Endothelial cell of umbilical vein (primary cell): ENCODE results near the gene FAM180A. TPM values are rescaled to one million over a fixed set of nuclear protein-coding genes. Genes with fewer than 3 reads are reported as not detected.

ENCODE experiments used
- BruUV-seq: library from RNA; stranded (reverse); fragments of 400-500 nt; replicated peaks from 2 replicates; lab custom pipeline; 2021; lab: Mats Ljungman, UMichigan
- CTCF ChIA-PET: fragments of 300-600, 350-600 bp; sonication (Branson Sonifier 250); formaldehyde crosslinking; loops from one replicate; lab custom pipeline; 2021; ENCODE audit warnings: antibody characterized with exemption, inconsistent platforms; lab: Charles Lee
- POLR2A ChIA-PET: fragments of 300-600, 350-600 bp; sonication (Branson Sonifier 250); formaldehyde crosslinking; loops from one replicate; lab custom pipeline; 2021; ENCODE audit warnings: antibody characterized with exemption, inconsistent platforms; lab: Charles Lee
- DNase-seq: peaks from one replicate; pipeline ENCODE4 v3.0.0-alpha.2; 2011; ENCODE audit warnings: low read depth, low spot score
- FAIRE-seq: peaks from 2 replicates; lab custom pipeline; 2011; peaks lifted over from hg19 to GRCh38; lab: Jason Lieb, UNC
- H2AFZ ChIP-seq: 2 replicates; pipeline ENCODE4 v1.6.0; 2012; ENCODE audit warnings: low read depth, low read length, control low read depth, inconsistent platforms
- H3K27ac ChIP-seq: 2 replicates; pipeline ENCODE4 v1.5.1; 2011; ENCODE audit warnings: low read depth, mild to moderate bottlenecking, control low read depth, low read length, moderate library complexity; ENCODE audit not compliant: insufficient read depth
- H3K27me3 ChIP-seq, 2 experiments: 2 replicates each; pipeline versions ENCODE4 v1.6.0 to v1.6.1; 2011; ENCODE audit warnings: low read length in 2 of 2, mixed read lengths in 1 of 2; ENCODE audit not compliant: control insufficient read depth in 2 of 2, insufficient read depth in 2 of 2
- H3K36me3 ChIP-seq, 2 experiments: 2 replicates in 1 of 2; 3 replicates in 1 of 2; pipeline ENCODE4 v1.5.1; 2011; ENCODE audit warnings: low read length in 2 of 2, mild to moderate bottlenecking in 1 of 2, moderate library complexity in 1 of 2; ENCODE audit not compliant: control insufficient read depth in 2 of 2, insufficient read depth in 2 of 2; ENCODE audit errors: extremely low read depth in 1 of 2
- H3K4me1 ChIP-seq: 3 replicates; pipeline ENCODE4 v1.5.1; 2011; ENCODE audit warnings: mild to moderate bottlenecking, low read length; ENCODE audit not compliant: control insufficient read depth, insufficient read depth; ENCODE audit errors: extremely low read depth
- H3K4me2 ChIP-seq: 2 replicates; pipeline ENCODE4 v1.6.1; 2011; ENCODE audit warnings: low read length, control low read depth, mixed read lengths; ENCODE audit not compliant: insufficient read depth
- H3K4me3 ChIP-seq, 3 experiments: fragments of 200-600 bp in 1 of 3; sonication (generic), shearing (Covaris generic) in 1 of 3; replicated peaks in 1 of 3; 2 replicates each; pipeline ENCODE4 v1.5.1; 2011 to 2016; ENCODE audit warnings: control low read depth in 3 of 3, low read length in 3 of 3, mild to moderate bottlenecking in 2 of 3, inconsistent platforms in 1 of 3, low read depth in 1 of 3, moderate library complexity in 1 of 3; ENCODE audit not compliant: insufficient read depth in 1 of 3
- H3K79me2 ChIP-seq: 2 replicates; pipeline ENCODE4 v1.6.0; 2012; ENCODE audit warnings: low read length, inconsistent platforms; ENCODE audit not compliant: control insufficient read depth, insufficient read depth
- H3K9ac ChIP-seq: replicated peaks from 2 replicates; pipeline ENCODE3; 2011; ENCODE audit warnings: low read length, control low read depth; ENCODE audit not compliant: insufficient read depth; ENCODE audit errors: extremely low read depth
- H3K9me1 ChIP-seq: replicated peaks from 3 replicates; pipeline ENCODE4 v1.6.0; 2011; ENCODE audit warnings: mild to moderate bottlenecking, low read length; ENCODE audit not compliant: control insufficient read depth, insufficient read depth; ENCODE audit errors: extremely low read depth
- H3K9me3 ChIP-seq: replicated peaks from 2 replicates; pipeline ENCODE4 v1.5.1; 2012; ENCODE audit warnings: low read length, inconsistent platforms; ENCODE audit not compliant: control insufficient read depth, insufficient read depth
- H4K20me1 ChIP-seq: replicated peaks from 2 replicates; pipeline ENCODE3; 2011; ENCODE audit warnings: mild to moderate bottlenecking, low read length; ENCODE audit not compliant: control insufficient read depth, insufficient read depth; ENCODE audit errors: extremely low read depth
- CTCF ChIP-seq, 2 donors: IDR thresholded peaks; 1 replicate in 1 of 2; 2 replicates in 1 of 2; pipeline ENCODE4 v1.5.1; 2011; ENCODE audit warnings: low read length in 2 of 2, mild to moderate bottlenecking in 2 of 2, moderate library complexity in 2 of 2, control low read depth in 1 of 2, inconsistent platforms in 1 of 2, low read depth in 1 of 2; ENCODE audit not compliant: insufficient read depth in 1 of 2; ENCODE audit errors: extremely low read depth in 1 of 2
- EZH2 ChIP-seq: IDR thresholded peaks from 2 replicates; pipeline ENCODE4 v1.6.1; 2012; ENCODE audit warnings: borderline replicate concordance, low read depth, mild to moderate bottlenecking, moderate library complexity, low read length, inconsistent platforms; ENCODE audit not compliant: severe bottlenecking
- FOS ChIP-seq: IDR thresholded peaks from 2 replicates; pipeline ENCODE4 v1.6.1; 2011; ENCODE audit warnings: mild to moderate bottlenecking, low read length, moderate library complexity, borderline replicate concordance; ENCODE audit not compliant: insufficient read depth
- GATA2 ChIP-seq: IDR thresholded peaks from 2 replicates; pipeline ENCODE4 v1.7.0; 2011; ENCODE audit warnings: low read depth, mild to moderate bottlenecking, moderate library complexity, mixed read lengths, low read length; ENCODE audit not compliant: insufficient read length, insufficient read depth
- JUN ChIP-seq: IDR thresholded peaks from 2 replicates; pipeline ENCODE4 v1.6.1; 2011; ENCODE audit warnings: borderline replicate concordance, low read depth; ENCODE audit not compliant: insufficient read length, insufficient read depth
- MAX ChIP-seq: IDR thresholded peaks from 2 replicates; pipeline ENCODE4 v1.6.1; 2011; ENCODE audit not compliant: insufficient read depth, insufficient read length
- MYC ChIP-seq: IDR thresholded peaks from one replicate; pipeline ENCODE4 v1.6.1; 2011; ENCODE audit warnings: mild to moderate bottlenecking, low read depth, low read length
- POLR2A ChIP-seq: IDR thresholded peaks from 2 replicates; pipeline ENCODE4 v1.6.1; 2012; ENCODE audit warnings: low read depth, mild to moderate bottlenecking, control low read depth, low read length
- POLR2AphosphoS5 ChIP-seq: IDR thresholded peaks from 2 replicates; pipeline ENCODE4 v1.6.1; 2012; ENCODE audit warnings: low read depth, mild to moderate bottlenecking, control low read depth, low read length, moderate library complexity; ENCODE audit not compliant: insufficient read depth
- dilution Hi-C: fragments of 300-500 bp; cut with MboI; formaldehyde crosslinking; loops from one replicate; pipeline ENCODE4 v1.15.0; 2019; ENCODE audit warnings: low sequenced_read_pairs; ENCODE audit not compliant: extremely low pct_ligation_motif_present
- intact Hi-C: fragments of 100-400 bp; cut with micrococcal nuclease; formaldehyde crosslinking; loops from one replicate; pipeline ENCODE4 v1.10.0; 2022
- polyA plus RNA-seq, 4 experiments: library from polyadenylated mRNA; depleted of rRNA in 3 of 4; stranded (reverse) in 3 of 4; unstranded in 1 of 4; fragments of >200 nt; gene quantifications; 2 replicates each; pipeline versions ENCODE4 v1.2.1 to v1.2.3, GENCODE V29; 2011 to 2012; ENCODE audit warnings: missing spikeins in 1 of 4
- total RNA-seq: library from RNA; stranded (reverse); gene quantifications from 2 replicates; pipeline ENCODE4 v1.2.3, GENCODE V29; 2021

The FAM180A gene
- total and polyA plus RNA-seq, 2 donors (not counting 3 experiments of a cell fraction or from before 2014, with no cell fraction given), result not detected

GRCh38 chr7:135770139-135770710, 21.6 kb upstream of the FAM180A start:
- intact Hi-C loops, result no loop called here
- Histone ChIP-seq H3K9ac (no peak overlapping the region), H2AFZ (no peak overlapping the region), H3K4me2 (no peak overlapping the region), H3K27ac (no peak overlapping the region), H3K4me1 (peaks cover 7% of the 10 kb centered on the region), H3K9me1 (no peaks in the 10 kb centered on the region), H3K4me3 (no peak overlapping the region), H3K9me3 (no peaks in the 10 kb centered on the region), H3K27me3 (peaks cover 0 to 3% of the 10 kb centered on the region in 2 experiments), H3K36me3 (no peaks in the 10 kb centered on the region), H3K79me2 (no peaks in the 10 kb centered on the region), H4K20me1 (no peaks in the 10 kb centered on the region)
- no peak for DNase-seq
- FAIRE-seq, result no peak
- no TSS peak for BruUV-seq
- POLR2A ChIA-PET, result no interaction called here
- CTCF ChIA-PET, result interaction anchor here (2.7 kb wide), 1 partner anchor 8 kb away, joined by 8 read pairs; no protein-coding TSS in a partner anchor
- dilution Hi-C loops, result no loop called here
- no peak for TF ChIP-seq MAX
- TF ChIP-seq FOS, result no peak
- no peak for TF ChIP-seq GATA2
- TF ChIP-seq POLR2A, result no peak
- TF ChIP-seq CTCF (IDR thresholded peaks at IDR 0.05; ENCODE audit: extremely low read depth in 1 of 2, insufficient read depth in 1 of 2, low read depth in 1 of 2, low read length in 2 of 2), result no peak
- TF ChIP-seq JUN, result no peak
- TF ChIP-seq MYC, result no peak
- no peak for TF ChIP-seq POLR2AphosphoS5
- TF ChIP-seq EZH2, result no peak
